Measurements from ENCODE around the gene HOXB8.

Gene HOXB8

DNA sequence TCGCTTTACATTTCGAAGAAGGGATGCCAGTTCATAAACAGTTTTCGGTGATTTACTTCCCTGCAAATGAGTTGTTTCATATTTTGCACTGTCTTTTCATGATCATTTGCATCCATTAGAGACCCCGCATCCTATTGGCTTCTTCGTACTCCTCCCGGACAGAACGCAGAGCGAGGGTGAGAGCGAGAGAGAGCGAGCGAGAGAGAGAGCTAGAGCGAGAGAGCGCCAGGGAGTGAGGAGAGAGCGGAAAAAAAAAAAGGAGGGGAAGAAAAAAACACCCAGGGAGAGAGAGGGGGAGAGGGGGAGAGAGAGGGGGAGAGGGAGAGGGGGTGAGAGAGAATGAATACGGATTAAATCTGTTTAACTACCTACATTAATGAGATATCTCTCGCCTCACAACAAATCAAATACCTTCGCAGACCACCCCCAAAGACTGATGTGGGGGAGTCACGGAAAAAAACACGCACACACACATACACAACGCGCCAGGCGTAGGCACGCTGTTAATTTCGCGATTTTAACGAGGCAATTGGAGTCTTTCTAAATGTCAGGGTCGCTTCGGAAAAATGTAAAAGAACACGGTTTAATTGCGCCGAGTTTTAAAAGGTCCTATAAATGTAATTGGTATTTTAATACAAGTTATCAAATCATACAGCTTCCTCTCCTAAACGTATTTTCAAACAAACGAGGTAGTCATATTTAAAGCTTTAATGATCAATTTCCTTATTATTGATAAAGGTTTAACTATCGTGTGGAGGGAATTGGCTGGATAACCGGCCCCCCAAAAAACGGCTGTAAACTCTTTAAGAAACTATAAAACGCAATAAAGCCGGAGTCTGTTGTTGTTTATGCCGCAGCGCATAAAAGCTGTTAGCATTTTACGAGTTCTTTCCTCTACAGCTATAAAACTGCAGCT is at the start of gene HOXB8:
Gene HOXB8 (minus strand): TSS at position 246 of the 916 bp plus-strand sequence. CDS start 588 bp downstream, outside the sequence.
- no peak for DNase-seq (ENCODE audit: low spot score)

GRCh38 chr17:48663134-48663924 is 48.2 kb upstream of the HOXB8 start:
- no peak for DNase-seq (ENCODE audit: low spot score)

DNA sequence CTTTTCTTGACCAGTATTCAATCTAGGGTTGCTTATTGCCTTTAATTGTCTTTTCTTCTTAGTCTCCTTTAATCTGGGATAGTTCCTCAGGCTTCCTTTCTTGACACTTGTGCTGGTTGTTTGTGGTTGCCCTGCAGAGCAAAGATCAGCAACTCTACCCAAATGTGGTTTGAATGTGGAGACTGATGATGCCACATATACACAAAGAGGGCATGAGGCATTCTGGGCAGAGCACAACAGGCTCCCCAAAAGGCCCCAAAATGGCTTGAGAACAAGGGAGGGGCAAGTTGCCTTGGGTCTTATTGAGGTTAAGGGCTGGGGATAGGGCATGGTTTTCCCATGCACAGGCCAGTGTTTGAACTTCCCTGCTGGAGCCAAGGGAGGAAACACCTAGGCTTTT is 40.8 kb upstream of the HOXB8 start:
- no peak for DNase-seq (ENCODE audit: low spot score)

DNA sequence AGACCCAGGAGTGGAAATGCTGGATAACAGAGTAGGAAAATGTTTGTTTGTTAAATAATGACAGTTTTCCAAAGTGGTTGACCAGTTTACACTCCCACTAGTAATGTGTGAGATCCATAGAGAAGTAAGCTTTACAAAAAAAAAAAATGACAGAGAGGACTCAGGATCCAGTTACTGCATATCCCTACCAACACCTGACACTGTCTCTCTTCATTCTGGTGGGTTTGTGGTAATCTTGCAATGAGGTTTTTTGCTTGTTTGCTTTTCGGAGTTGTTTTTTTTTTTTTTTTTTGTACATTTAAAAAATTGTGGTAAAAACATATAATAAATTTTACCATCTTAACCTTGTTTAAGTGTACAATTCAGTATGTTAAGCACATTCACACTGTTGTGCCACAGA is 34.6 kb upstream of the HOXB8 start:
- no peak for DNase-seq (ENCODE audit: low spot score)

DNA sequence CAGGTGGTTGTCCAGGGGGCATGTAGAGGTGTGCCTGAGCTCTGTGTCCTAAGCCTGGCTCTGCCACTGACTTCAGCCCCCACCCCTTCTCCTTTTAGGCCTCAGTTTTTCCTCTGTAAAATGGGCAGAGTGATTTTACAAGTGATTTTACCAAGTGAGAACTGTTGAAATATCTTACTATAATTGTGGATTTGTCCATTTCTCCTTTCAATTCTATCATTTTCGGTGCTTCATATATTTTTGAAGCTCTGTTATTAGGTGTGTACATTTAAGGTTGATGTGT is 32.8 kb upstream of the HOXB8 start:
- no peak for DNase-seq (ENCODE audit: low spot score)

DNA sequence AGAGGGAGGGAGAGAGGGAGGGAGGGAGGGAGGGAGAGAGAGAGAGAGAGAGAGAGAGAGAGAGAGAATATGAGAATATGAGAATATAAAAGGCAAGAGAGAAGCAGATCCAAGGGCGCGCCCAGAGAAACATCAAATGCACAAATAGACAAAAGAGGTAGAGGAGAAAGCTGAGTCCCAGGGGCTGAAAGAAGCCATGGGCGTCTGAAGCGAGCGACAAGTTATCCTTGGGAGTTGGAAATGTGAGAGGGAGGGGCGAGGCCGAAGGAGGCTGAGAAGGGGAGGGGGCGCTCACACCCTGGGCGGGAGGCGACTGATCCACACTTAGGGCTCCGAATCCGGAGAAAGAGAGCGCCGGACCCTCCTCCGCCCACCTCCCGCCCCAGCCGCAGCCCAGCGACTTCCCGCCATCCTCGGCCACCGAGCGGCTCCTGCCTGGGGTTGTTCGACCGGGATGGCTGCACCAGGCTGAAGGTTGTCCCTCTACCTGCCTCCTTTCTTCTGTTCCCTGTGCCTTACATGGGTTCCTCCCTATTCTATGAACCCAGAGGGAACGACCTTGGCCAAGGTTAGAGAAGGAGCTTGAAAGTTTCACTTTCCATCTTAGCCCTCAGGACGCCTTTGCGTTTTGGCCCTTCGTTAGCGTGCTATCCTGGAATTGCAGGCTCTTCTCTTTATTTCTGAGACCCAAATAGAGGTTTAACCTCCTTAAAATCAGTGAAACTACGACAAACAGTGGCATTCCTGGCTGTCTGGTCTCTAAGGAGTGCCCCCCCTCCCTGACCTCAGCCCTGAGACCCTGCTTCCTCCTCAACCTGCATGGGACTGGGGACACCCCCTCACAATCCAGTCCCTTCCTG is 32.2 kb upstream of the HOXB8 start:
- no peak for DNase-seq (ENCODE audit: low spot score)

GRCh38 chr17:48646183-48647102 is 31.4 kb upstream of the HOXB8 start:
- DNase-seq (ENCODE audit: low spot score): no peak

GRCh38 chr17:48645639-48646182 is 30.6 kb upstream of the HOXB8 start:
- DNase-seq (ENCODE audit: low spot score): no peak

DNA sequence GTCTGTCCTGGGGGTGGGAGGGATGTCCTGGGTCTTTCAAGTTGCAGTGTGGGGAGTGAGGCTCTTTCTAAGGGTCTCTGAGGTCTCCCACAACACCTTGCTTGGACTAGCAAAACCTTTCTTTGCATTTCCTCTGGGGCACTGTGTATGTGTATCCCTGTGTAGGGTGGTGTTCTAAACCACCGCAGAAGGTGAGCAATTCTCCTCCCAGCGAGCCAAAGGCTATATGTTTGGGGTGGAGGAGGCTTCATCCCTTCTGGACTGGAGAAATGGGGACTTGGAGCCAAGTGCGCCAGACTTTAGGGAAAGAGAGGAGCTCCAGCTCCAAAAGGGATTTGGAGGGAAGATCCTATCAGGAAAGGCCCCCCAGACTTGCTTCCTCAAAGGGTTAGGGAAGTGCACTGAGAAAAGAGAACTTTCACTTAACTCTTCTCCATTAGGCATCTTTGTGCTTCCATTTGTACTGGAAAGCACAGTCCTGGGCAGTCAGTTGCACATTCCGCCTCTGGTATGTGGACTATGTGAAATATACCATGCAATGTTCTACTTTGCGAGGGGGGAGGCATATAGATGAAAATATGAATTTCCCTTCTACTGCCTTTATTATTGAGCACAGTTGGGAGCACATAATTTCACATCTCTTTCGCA is 29.9 kb upstream of the HOXB8 start:
- no peak for DNase-seq (ENCODE audit: low spot score)

GRCh38 chr17:48644159-48644558 is 29.1 kb upstream of the HOXB8 start:
- no peak for DNase-seq (ENCODE audit: low spot score)

DNA sequence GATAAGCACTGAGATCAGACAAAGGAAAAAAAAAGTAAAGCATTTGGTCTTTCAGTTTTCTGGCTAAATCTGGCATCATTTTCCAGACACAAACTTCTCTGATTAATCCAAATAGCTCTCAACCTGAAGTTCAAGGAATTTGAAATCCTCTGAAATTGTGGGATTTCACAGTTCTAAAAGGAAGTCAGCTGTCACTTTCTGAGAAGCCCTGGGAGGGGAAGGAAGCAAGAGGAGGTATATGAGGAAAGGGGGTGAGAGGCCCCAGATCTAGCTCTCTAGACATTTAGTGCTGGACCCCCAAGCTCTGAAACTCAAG is 28.6 kb upstream of the HOXB8 start:
- no peak for DNase-seq (ENCODE audit: low spot score)

DNA sequence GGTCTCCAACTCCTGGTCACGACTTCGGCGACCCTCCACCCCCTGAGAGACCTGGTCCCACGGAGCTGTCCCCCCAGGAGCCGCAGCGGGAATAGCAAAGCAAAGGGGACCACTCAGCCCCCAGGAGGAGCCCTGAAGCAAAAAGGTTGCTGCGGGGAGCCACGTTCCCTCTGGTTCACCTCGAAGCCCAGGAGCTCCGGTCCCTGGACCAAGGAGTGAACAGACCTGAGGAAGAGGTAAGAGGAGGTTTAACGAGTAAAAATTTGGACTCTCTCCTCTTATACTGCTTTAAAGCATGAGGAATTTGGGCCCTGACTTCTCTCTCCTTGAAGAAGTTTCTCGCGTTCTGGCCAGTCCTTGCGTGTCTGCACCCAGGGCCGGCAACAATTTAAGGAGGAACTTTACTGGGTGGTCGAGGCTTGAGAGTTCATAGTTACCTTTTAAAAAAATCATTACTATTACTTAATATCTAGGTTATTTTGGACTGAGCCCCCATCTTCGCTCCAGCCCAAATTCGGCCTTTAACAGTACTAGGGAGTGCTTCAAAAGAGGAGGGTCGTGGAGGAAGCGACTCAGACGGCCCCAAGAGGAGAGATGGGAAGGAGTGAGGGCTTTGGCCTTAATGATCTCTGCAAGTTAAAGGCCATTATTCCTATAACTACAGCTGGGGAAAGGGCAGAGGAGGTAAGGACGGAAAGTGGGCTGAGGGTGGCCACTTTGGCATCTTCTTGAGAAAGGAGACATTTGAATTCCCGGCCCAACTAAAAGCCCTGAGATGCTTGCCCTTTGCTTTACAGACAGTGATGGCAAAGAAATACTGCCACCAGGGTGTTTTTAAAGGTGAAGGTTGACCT is 28.0 kb upstream of the HOXB8 start:
- no peak for DNase-seq (ENCODE audit: low spot score)

DNA sequence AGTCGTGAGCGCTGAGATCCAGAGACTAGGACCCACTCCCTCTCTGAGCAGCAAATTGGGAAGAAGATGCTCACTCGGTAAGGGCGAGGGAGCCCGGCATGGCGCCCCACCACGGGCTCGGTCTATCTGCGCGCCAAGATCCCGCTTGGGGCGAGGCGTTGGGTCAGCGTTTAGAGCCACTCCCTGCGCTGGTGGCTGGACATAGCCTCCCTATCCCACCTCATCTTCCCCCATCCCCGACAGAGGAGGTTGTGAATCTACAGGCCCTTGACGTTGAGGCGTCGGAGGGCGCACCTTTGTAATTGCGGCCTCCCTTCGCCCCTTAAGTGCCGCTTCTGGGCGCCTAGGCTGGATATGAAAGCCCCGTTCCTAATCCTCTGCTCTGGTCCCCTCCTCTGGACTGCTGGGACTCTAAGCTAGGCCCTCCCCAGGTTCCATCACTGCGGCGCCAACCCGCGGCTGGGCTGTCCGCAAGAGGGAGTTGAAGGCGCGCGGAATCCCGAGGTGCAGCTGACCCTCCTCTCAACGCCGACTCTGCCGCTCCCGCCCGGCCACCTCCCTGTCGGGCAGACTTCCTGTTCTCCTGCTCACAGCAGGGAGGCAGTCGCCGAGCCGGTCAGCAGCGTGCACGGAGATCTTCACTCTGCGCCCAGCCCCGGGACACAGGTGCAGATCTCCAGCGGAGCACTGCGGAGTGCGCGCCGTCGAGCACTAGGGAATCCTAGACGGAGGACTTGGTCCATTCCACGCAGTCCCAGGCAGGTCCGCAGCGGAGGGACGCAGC is 27.2 kb upstream of the HOXB8 start:
- no peak for DNase-seq (ENCODE audit: low spot score)

GRCh38 chr17:48641541-48642058 is 26.5 kb upstream of the HOXB8 start:
- no peak for DNase-seq (ENCODE audit: low spot score)

- DNase-seq (ENCODE audit: low spot score): no peak
These were observed 25.7 kb upstream of the HOXB8 start for GRCh38 chr17:48640858-48641180.

DNA sequence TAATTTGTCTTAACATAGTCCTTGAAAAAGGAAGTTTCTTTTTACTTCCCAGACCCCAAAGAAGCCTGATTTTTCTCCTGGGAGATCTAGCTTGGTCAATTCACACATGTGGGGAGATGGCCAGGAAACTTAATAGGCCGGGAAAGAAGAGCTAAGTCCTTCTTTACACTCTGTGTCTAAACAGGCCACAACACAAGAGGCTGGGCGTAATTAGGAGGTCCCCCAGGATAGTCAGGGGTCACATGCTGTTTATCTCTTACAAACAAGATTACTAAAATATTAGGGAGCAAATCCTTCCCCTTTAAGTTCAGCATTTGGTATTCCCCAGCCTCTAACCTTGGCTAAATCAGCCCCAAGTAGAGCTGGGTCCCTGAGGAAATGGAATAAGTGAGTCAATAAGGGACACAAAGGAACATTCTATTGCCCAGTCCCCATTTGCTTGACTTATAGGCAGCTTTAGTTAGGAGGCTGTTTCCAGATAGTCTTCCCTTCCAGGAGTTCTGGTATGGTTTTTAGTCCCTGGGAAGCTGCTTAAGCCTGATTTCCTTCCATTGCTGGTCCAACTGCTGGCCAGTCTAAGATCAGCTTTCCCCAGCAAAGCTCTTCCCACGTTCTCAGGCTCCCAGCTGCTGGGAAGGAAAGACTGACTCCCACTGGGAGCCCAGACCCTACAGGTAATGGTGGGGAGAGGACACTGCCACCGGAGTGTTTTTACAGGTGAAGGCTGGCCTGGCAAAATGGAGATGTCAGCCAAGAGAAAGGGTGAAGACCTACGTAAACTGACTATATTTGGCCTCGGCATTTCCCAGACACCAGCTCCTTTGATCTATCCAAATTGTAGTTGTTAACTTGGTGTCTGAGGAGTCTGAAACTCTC is 25.1 kb upstream of the HOXB8 start:
- DNase-seq (ENCODE audit: low spot score): no peak

DNA sequence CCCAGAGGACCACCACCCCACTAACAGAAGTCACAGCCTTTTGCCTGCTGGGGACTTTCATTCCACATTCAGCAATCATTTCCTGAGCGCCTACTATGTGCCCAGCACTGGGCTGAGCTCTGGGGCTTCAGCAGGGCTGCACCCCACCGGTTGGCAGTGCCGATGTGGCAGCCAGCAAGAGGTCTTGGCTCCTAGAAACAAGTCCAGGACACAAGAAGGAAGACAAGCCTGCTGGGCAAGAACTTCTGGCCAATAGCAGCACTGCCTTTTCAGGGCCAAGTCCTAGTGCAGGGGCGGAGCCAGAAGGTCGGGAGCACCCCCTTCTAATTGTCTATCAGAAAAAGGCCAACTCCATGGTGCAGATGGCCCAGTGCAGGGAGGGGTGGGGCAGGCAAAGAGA is 24.0 kb upstream of the HOXB8 start:
- DNase-seq (ENCODE audit: low spot score): no peak
